ENCODE measurements around the gene LY6G6F. TPM values are rescaled to one million over a fixed set of nuclear protein-coding genes. Genes with fewer than 3 reads are reported as not detected.

Gene LY6G6F
- total RNA-seq, 4 donors from 2014 or later, result not detected

- Histone ChIP-seq H3K27me3 (no peaks in the 10 kb centered on the region), H3K36me3 (peaks cover 0 to 22% (median 4%) of the 10 kb centered on the region in 3 donors), H3K27ac (peak overlapping the region; percentile 89 to 94 (median 92)), H3K4me1 (peaks cover 0 to 66% (median 41%) of the 10 kb centered on the region in 4 donors), H3K4me3 (peak overlapping the region in 1 of 4 donors; percentile 64), H3K9me3 (no peaks in the 10 kb centered on the region)
- no peak for DNase-seq (ENCODE audit: low spot score in 2 of 2)
- WGBS, 2 donors, result 51 to 58% methylated on average over 7 of the region's 7 CpGs
- TF ChIP-seq EP300 (IDR thresholded peaks at IDR 0.05) (no peak), POLR2A (IDR thresholded peaks at IDR 0.05) (no peak)
- TF ChIP-seq, protein P1, sequence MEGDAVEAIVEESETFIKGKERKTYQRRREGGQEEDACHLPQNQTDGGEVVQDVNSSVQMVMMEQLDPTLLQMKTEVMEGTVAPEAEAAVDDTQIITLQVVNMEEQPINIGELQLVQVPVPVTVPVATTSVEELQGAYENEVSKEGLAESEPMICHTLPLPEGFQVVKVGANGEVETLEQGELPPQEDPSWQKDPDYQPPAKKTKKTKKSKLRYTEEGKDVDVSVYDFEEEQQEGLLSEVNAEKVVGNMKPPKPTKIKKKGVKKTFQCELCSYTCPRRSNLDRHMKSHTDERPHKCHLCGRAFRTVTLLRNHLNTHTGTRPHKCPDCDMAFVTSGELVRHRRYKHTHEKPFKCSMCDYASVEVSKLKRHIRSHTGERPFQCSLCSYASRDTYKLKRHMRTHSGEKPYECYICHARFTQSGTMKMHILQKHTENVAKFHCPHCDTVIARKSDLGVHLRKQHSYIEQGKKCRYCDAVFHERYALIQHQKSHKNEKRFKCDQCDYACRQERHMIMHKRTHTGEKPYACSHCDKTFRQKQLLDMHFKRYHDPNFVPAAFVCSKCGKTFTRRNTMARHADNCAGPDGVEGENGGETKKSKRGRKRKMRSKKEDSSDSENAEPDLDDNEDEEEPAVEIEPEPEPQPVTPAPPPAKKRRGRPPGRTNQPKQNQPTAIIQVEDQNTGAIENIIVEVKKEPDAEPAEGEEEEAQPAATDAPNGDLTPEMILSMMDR (IDR thresholded peaks at IDR 0.05), result no peak
Observed at GRCh38 chr6:31737315-31737990, 30.8 kb downstream of the LY6G6F start.

GRCh38 chr6:31737991-31738979 lies 31.6 kb downstream of the LY6G6F start:
- 21 to 25% methylated on average over 6 of the region's 6 CpGs for WGBS, 2 donors
- DNase-seq (ENCODE audit: low spot score in 2 of 2), result peak in 1 of 2 donors; percentile 52
- H3K9me3 ChIP-seq, result no peaks in the 10 kb centered on the region

DNA sequence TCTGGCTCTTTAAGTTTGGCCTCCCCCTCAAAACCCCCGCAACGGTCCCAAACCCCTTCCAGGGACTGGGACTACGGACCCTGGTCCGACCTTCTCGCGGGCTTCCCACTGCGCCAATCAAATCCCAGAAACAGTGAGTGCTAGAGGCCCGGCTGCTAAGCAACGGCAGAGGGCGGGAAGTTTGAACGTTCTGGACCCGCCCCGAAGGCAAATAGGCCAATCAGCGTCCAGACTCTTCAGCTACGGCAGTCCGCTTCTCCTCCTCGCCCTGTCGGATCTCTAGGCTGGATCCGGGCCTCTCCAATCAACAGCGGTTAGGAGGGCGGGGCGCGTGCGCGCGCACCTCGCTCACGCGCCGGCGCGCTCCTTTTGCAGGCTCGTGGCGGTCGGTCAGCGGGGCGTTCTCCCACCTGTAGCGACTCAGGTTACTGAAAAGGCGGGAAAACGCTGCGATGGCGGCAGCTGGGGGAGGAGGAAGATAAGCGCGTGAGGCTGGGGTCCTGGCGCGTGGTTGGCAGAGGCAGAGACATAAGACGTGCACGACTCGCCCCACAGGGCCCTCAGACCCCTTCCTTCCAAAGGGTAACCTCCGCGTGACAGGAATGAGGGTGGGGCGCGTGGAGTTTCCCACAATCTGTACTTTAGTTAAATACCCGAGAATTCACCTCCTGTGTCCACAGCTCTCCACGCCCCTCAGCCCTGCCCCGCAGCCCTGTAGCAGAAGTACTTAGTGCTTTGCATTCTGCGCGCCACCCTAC lies 33.2 kb downstream of the LY6G6F start, which contains the start of gene MSH5:
Gene MSH5, plus strand, starts transcription at position 367 of the 758 bp plus-strand sequence. CDS start 462 bp downstream, outside the sequence.
- WGBS, 2 donors, result 1% methylated on average over 43 to 58 of the region's 58 CpGs
- peaks cover 0 to 15% (median 0%) of the 10 kb centered on the region in 3 donors for H3K36me3 ChIP-seq
- peak; percentile 96 to 98 for DNase-seq (ENCODE audit: low spot score in 2 of 2)
- peak within 1 kb of the TSS; percentile 9 to 94 (median 92) for H3K27ac ChIP-seq
- H3K9me3 ChIP-seq, result no peaks in the 10 kb centered on the region
- H3K4me1 ChIP-seq, result peaks cover 0 to 43% (median 31%) of the 10 kb centered on the region in 4 donors
- TF ChIP-seq POLR2A (IDR thresholded peaks at IDR 0.05), result peak; percentile 52 to 76
- peak; percentile 67 to 88 for TF ChIP-seq EP300 (IDR thresholded peaks at IDR 0.05)
- TF ChIP-seq, protein P1 (IDR thresholded peaks at IDR 0.05), result peak in 1 of 5 experiments; percentile 54
- no peaks in the 10 kb centered on the region for H3K27me3 ChIP-seq
- peak within 1 kb of the TSS; percentile 57 to 82 (median 68) for H3K4me3 ChIP-seq

More at GRCh38 chr6:31737991-31738979, 31.6 kb downstream of the LY6G6F start:
- Histone ChIP-seq H3K36me3 (peaks cover 0 to 14% (median 4%) of the 10 kb centered on the region in 3 donors), H3K27ac (peak overlapping the region; percentile 34 to 94 (median 92)), H3K27me3 (no peaks in the 10 kb centered on the region), H3K4me3 (no peak overlapping the region), H3K4me1 (peaks cover 0 to 58% (median 41%) of the 10 kb centered on the region in 4 donors)
- peak in 1 of 2 donors; percentile 24 for TF ChIP-seq POLR2A (IDR thresholded peaks at IDR 0.05)
- peak in 1 of 2 donors; percentile 50 for TF ChIP-seq EP300 (IDR thresholded peaks at IDR 0.05)
- TF ChIP-seq, protein P1 (IDR thresholded peaks at IDR 0.05), result peak in 1 of 5 experiments; percentile 5

DNA sequence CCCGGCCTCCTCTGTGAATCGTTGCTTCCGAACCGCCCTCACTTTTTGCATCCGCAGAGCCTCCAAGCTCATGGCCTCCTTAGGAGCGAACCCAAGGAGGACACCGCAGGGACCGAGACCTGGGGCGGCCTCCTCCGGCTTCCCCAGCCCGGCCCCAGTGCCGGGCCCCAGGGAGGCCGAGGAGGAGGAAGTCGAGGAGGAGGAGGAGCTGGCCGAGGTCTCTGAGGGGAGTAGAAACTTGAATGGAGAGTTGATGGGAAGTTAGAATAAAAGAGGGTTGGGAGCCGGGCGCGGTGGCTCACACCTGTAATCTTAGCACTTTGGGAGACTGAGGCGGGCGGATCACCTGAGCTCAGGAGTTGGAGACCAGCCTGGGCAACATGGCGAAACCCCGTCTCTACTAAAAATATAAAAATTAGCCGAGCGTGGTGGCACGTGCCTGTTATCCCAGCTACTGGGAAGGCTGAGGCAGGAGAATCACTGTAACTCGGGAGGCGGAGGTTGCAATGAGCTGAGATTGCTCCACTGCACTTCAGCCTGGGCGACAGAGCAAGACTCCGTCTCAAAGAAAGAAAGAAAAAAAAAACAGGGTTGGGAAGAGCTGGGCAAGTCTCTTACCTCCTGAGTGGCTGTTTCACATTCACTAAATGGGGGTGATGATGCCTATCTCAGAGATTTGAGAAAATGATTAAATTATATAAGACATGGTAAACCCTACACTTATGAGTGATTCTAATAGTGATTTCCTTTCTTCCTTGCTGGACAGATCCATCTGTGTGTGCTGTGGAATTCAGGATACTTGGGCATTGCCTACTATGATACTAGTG lies 33.9 kb downstream of the LY6G6F start:
- H3K4me3 ChIP-seq, result peak overlapping the region; percentile 57 to 82 (median 68)
- WGBS, 2 donors, result 18 to 23% methylated on average over 27 to 29 of the region's 29 CpGs
- H3K27ac ChIP-seq, result peak overlapping the region in 3 of 4 donors; percentile 76 to 91 (median 81)
- no peaks in the 10 kb centered on the region for H3K9me3 ChIP-seq
- H3K4me1 ChIP-seq, result peaks cover 0 to 42% (median 30%) of the 10 kb centered on the region in 4 donors
- no peak for TF ChIP-seq POLR2A (IDR thresholded peaks at IDR 0.05)
- TF ChIP-seq EP300 (IDR thresholded peaks at IDR 0.05), result no peak
- TF ChIP-seq, protein P1 (IDR thresholded peaks at IDR 0.05), result no peak
- peaks cover 0 to 15% (median 0%) of the 10 kb centered on the region in 3 donors for H3K36me3 ChIP-seq
- no peaks in the 10 kb centered on the region for H3K27me3 ChIP-seq
- no peak for DNase-seq (ENCODE audit: low spot score in 2 of 2)
